HG02798 (cell line): ENCODE data around the gene CPNE4.

Experiments
- ATAC-seq: cut with Tn5 transposase; IDR thresholded peaks from one replicate; pipeline ENCODE4 v1.9.1; 2021; ENCODE audit warnings: mild to moderate bottlenecking; ENCODE audit not compliant: unreplicated experiment, poor library complexity

Gene CPNE4

DNA sequence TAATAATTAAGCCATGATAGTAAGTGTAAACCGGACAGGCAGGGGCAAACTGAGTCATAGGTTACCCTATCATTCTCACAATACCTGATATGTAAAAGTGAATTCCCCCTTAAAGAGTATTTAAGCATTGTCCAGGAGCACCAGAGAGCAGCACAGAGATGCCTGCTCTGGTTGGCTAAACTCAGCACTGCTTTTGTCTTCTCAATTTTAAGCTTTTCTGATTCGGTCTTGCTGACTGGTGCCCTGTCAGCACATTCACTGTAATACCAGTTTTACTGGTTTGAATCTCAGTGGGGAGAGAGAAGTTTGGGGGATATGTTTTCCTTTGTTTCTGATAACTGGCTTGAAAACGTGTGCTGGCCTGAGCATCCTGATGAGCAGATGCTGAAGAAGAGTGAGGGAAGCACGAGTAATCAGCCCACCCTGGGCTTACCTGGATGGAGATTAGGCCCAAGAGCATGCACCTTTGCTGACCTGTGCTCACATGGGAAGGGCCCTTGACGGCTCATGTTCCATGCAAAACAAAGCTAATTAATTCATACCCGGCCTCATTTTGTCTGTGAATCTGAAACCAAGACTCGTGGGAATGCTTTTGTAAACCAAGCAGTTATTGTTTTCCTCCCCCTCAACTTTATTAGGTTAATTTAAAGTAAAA is 323.6 kb downstream of the CPNE4 start:
- no peak for ATAC-seq

DNA sequence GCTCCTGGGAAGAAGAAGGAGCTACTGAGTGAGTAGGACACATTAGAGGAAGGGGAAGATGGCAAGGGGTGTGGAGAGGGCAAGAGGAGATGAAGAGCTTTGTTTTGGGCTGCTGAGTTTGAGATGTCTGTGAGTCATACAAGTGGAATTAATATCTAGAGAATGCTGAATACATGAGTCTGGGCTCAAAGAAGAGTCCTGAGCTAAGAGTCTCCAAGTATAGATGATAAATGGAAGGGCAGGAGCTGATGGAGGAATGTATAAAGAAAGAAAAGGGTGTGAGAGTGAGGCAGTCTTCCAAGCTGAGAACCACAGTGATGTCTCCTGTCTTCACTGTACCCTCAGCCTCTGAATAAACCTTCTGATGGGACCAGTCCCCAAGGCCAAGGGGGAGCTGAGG is 326.6 kb downstream of the CPNE4 start:
- ATAC-seq: no peak

DNA sequence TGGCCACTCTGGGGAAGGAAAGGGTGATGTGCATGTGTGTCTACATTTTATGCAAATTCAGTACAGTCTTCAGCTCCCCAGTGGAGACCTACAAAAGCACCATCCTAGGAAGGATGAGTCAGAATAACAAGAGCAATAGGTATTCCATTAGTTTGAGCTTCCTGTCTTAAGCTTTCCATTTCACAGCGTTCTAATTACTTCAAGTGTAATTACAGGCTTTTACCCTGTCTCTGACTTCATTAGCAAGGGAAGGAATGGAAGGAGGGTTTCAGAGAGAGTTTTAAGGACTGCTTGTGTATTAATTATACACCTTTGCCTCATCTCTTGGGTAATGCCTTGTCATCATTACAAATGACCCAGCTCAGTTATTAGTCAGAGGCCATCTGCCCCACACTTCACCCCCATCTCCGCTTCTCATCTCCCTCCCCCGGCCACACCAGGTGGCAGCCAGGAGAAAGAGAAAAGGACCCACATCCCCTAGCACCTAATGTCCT is 329.2 kb downstream of the CPNE4 start:
- peak; percentile 79 for ATAC-seq

DNA sequence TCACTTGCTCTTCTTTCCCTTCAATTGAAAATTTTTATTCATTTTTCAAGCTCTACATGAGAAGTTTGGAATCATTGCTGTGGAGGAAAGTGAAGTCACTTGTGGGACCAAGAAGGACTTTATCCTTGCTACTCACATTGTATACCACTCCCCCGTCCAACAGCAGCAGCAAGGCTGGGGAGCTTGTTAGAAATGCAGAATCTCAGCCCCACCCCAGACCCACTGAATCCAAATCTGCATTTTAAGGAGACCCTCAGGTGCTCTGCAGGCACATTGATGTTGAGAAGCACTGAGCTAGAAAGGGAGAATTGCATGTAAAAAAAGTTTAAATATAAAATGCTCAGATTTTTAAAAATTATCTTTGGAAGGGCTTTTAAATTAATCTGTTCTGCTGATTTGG is 329.7 kb downstream of the CPNE4 start:
- no peak for ATAC-seq

DNA sequence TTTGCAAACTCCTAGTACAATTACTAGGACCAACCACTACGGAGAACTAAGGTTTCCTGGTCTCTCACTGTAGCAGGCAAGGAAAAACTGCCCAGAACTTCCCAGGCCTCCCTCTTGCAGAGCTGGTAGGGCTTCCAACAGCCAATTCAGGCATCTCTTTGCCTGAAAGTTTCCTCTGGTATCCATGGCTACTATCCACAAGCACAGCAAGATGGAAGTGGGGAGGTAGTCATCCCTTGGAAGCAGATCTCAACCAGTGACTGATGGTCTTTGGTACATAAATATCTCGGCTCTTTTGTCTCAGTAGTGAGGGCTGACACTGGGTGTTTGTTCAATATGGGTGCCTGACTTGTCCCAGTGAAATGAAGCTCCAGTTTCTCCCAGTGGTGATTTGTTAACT is 330.7 kb downstream of the CPNE4 start:
- no peak for ATAC-seq

DNA sequence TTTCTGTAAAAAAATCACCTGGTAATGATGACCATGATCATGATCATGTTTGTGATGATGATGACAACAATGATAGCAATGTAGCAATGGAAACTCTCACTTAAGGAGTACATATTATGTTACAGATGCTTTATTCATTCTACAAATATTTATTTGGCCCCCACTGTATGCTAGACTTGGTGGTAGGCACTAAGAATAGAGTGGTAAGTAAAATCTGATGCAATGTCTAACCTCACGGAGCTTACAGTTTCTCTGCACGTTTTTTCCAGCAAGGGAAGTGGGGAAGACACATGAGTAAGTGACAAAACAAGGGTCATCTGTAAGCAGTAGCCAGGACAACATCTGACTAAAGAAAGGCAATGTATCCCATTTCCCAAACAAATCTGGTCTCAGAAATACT is 332.7 kb downstream of the CPNE4 start:
- no peak for ATAC-seq

DNA sequence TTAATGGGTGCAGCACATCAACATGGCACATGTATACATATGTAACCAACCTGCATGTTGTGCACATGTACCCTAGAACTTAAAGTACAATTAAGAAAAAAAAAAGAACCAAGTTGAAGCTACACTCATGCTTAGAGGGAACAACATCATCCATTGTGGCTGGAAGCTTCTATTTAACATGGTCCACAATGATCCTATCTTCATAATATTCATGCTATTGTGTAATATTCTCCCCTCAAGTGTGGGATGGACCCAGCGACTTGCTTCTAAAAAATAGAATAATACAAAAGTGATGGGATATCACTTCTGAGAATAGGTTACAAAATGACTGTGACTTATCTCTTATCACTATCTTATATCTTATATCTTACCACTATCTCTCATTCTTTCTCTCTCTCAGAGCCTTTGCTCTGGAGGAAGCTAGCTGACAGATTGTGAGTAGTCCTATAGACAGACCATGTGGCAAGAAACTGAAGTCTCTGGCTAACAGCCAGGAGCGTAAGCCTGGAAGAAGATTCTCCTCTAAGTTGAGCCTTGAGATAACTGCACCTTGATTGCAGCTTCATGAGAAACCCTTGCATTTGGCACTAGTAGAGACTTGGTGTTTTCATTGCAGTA is 333.6 kb downstream of the CPNE4 start:
- no peak for ATAC-seq

DNA sequence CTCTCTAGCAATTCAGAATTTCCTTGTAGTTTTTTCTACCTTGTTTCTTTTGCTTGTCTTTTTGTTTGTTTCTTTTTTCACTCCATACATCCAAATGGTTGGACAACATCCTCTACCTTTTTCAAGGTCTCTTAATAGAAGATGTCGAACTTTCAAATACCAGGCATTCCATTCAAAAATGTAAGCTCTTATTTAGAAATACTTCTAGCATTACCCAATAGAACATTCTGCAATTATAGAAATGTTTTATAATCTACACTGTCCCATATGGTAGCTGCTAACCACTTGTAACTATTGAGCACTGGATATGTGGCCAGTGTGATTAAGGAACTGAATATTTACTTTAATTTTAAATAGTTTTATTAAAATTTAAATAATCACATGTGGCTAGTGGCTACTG is 335.8 kb downstream of the CPNE4 start:
- no peak for ATAC-seq

DNA sequence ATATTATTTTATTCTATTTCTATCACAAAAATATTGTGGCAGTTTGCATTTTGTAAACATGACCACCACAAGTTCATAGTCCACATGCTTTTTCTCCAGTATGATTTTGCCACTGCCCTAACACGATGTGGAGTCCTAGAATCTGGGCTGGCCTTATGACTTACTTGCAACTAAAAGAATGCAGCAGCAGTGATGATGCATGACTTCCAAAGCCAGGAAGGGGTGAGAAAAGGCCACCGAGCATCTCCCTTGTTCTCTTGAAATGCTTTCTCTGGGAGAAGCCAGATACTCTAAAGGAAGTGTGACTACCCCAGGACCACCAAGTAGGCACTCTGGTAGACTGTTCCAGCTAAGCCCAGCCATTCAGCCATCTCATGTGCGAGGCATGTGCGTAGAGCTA is 340.4 kb downstream of the CPNE4 start:
- no peak for ATAC-seq

DNA sequence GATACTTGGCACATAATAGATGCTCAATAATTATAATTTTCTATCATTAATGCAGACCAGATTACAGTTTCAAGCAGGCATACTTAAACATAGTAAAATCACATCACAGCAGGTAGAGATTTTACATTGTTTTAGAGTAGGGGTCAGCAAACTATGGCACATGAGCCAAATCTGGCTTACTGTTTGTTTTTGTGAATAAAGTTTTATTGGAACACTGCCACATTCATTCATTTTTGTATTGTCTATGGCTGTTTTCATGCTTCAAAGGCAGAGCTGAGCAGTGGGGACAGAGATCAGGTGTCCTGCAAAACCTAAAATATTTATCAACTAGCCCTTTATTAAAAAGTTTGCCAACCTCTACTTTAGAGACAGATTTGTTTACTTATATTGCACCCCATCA is 342.5 kb downstream of the CPNE4 start:
- ATAC-seq: no peak

DNA sequence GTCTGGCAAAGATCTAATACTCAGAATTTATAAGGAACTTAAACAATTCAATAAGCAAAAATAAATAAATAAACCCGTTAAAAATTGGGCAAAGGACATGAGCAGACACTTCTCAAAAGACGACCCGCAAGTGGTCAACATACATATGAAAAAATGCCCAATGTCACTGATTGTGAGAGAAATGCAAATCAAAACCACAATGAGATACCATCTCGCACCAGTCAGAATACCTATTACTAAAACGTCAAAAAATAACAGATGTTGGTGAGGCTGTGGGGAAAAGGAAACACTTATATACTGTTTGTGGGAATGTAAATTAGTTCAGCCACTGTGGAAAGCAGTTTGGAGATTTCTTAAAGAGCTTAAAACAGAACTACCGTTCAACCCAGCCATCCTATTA is 344.0 kb downstream of the CPNE4 start:
- peak; percentile 70 for ATAC-seq

DNA sequence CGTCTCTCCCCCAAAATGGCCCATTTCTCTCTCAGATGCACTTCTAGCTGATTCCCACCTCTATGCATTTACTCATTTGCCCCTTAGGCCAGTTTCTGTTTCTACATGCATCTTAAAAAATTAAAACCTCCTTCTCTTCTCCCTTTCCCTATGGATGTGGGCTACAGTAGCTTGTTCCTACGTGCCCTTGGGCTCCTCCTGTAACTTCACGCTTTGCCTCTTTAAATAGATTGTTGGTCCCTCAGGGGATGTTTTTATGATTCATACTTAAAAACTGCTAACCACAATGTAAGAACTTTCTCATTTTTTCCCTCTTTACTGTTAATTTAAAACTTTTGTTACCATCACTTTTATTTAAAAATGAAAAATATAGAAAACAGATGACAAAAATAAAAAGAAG is 346.4 kb downstream of the CPNE4 start:
- peak; percentile 52 for ATAC-seq

DNA sequence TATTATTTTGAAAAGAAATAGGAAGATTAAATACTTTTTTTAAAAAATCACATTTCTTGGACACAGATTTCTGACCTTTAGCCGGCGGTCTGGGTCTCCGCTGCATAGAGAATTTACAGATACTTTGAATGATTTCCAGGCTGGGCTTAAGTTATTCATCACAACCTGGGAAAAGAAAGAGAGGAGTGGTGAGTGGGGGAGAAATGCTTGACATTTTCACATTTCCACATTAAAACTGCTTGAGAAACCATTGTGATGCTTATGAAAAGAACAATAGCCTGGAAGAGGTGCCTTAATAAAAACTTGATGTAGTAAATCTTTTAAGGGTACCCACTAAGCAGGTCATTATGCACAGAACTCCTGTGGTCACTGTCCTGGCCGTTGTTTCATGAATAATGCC is 365.2 kb downstream of the CPNE4 start:
- no peak for ATAC-seq

DNA sequence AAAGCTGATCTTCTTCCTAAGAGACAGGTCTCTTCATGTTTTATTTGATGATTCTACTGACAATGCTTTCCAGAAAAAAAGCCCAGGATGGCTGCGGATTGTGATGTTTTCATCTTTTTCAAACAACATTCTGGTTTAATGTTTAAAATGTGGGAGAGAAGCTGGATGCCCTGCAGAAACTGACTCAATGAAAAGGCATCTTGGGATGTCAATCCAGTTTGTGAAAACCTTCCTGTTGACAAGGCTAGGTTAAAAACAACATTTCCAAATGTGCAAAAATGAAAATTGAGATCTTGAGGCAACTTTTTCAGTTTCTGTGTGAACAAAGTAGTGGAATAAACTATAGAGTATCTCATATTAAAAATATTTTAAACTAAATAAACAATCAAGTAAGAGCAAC is 376.0 kb downstream of the CPNE4 start:
- no peak for ATAC-seq

DNA sequence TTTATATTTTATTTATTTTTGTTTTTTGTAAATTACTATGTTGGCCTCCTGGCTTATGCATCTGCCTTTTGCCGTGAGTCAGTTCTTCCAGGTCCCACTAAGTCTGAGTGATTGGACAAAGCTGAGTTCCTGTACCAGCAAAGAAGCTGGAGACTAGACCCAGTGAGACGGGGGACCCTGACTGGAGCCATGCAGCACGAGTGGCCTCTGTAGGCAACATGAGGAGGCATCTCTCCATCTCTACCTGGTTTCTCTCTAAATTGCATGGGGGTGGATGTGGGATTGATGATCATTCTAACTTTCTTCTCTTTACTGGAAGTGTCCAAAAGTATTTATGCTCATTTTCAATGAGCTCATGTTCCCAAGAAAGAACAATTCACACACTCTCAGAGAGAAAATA is 376.7 kb downstream of the CPNE4 start:
- no peak for ATAC-seq

DNA sequence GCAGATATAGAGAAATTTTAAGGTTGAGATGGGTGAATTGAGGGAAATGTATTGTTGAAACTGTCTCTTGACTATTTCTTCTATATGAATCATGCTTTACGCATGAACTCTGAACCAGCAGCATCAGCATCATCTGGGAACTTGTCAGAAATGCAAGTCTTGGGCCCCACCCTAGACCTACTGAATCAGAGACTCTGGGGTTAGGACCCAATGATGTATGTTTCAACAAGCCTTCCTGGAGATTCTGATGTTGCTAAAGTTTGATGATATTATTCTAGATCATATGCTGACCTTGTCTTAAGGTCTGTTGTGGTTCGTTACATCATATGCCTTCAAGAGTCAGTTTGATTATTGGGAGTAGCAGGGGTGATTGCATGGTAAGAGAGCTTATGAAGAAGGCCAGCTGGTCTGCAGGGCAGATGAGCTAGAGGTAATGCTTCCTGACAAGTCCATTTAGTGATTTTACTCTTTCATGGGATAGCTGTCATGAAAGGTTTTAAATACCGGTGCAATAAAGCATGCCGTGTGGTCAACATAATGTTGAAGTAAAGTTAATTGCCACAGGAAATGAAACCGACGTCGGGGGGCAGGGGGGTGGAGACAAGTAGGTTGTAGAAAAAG is 379.6 kb downstream of the CPNE4 start:
- no peak for ATAC-seq

DNA sequence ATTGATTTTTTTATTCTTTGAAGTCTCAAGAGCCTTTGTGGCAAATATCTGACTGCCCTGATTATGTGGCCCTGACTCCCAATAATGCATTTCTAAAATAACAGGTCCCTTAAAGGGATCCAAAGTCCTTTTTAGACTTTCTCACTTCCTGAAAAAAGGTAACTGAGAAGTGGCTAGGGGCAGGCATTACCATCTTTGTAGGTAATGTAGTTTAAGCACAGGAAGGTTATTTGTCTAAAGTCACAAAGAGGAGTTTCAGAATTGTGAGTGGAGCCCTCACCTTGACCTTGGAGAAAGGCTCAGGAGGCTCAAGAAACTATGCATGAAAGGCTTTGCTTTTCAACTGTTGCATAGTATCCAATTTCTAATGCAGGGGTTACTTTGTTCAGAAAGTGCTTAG is 389.2 kb downstream of the CPNE4 start:
- no peak for ATAC-seq

DNA sequence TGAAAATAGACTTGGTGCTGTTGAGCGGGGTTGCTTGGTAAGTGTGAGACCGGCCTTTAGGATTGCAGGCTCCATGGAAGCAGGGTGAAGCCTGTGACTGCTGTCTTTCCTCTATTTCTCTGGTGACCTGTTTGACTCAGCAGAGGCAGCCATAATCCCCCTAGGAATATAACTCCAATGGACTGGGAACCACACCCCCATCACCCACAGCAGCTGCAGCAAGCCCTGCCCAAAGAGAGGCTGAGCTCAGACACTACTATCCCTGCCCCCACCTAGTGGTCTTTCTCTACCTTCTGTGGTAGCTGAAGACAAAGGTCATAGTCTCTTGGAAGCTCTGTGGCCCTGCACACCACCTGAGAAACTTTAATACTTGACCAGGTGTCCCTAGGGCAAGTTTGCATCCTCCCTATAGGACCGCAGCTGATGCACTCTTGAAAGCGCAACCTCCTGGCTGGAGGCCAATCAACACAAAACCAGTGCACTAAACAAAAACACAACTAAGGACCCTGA is 398.5 kb downstream of the CPNE4 start:
- ATAC-seq: no peak

DNA sequence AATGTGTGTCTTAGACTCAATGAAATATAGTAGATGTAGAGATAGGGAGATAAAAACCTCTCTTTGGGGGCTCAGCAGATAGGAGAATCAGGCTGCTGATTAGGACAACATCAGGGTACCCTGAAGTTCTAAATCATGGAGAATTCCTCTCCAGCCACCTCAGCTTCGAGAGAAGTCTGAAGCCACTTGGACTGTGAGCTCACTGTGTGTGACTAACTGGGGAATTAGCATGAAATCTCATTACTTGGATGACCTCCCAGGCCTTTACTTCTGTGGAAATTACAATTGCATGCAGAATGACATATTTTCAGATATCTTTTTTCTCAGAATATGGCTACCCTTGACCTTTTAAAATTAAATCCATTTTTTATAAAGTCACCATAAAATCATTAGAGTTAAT is 404.0 kb downstream of the CPNE4 start:
- ATAC-seq: no peak

DNA sequence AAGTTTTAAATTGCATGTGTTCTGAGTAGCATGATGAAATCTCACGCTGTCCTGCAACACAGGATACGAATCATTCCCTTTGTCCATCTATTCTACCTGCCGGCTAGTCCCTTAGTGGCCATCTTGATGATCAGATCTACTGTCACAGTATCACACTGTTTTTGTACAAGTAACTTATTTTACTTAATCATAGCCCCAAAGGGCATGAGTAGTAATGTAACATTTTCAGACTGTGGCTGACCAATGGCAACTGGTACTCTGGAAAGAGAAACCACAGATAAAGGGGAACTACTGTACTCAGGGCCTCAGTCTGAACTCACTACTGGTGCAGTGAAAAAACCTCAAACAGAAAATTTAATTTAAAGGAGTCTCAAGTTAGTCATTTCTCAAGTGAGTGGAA is 404.7 kb downstream of the CPNE4 start:
- peak; percentile 99 for ATAC-seq

DNA sequence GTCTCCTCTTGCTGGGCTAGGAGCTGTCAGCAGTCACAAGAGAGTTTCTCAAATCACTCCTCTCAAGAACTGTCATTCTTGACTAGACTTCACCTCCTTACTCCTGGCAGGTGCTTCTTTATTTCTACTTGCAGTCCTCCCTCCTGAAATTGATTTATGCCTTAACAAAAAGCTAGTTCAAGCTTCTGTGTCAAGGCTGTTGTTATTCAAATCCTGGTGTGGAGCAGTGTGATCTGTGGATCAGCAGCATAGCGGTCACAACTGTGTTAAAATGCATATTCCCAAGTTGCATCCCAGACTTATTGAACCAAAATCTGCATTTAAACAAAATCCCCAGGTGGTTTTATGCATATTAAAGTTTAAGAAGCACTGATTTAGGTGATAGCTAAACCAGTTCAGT is 411.4 kb downstream of the CPNE4 start:
- no peak for ATAC-seq

DNA sequence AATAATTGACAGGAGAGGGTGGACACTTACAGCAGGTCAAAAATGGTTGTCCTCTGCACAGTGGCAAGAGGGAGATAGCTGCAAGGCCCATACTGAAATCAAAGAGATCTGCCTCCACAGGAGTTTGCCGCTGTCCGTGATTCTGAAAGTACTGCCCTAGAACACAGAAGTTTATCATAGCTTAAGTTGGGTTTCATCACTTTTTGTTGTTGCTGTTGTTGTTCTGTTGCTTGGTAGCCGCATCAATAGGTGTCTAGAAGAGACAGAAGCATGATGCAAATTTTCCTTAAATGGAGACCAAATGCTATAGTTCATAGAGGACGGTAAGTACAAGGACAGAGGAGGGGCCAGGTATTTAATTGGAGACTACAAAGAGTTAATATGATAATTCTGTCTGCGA is 412.1 kb downstream of the CPNE4 start:
- no peak for ATAC-seq
